ENCODE measurements around the gene SLC35G2.

The SLC35G2 gene

DNA sequence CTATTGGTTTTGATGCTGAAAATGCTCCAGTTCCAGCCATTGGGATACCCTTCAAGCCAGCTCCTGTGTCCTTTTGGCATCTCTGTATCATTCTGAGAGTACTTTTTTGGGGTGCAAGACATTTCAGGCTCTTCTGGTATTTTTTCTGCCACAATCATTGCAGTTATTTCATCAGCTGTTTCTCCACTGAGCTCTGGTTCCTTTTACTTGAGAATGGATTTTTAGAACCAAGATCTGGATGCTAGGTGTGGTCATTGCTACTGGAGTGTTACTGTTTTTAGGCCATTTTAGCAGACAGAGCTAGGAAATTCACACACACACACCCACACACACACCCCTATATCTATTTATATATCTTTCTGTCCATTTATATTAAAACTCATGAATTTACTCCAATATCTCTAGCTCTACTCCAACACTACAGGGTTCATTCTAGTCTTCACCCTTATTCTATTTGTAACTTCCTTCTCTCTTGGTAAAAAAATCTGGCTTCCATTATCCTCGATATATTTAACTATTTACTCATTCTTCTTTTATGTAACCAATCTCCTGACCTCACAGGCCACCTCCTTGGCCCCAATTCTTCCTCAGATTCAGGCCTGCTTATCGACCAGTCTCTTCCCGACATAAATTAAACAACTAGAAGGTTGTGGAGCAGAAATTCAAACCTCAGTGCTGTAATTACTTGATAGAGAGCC lies 17.0 kb downstream of the SLC35G2 start:
- Histone ChIP-seq H2AFZ (ENCODE audit: low read depth, low read length) (no peak overlapping the region), H3K27ac (ENCODE audit: low read length) (no peak overlapping the region), H3K4me1 (ENCODE audit: insufficient read depth, low read length) (peaks cover 34% of the 10 kb centered on the region), H3K9me3 (ENCODE audit: insufficient read depth, low read length, severe bottlenecking) (no peaks in the 10 kb centered on the region), H3K4me3 (ENCODE audit: low read depth in 1 of 2, low read length in 2 of 2) (no peak overlapping the region), H3K9ac (ENCODE audit: low read depth, low read length) (no peak overlapping the region), H3K4me2 (ENCODE audit: insufficient read depth, low read length) (no peak overlapping the region), H4K20me1 (ENCODE audit: insufficient read depth, low read length) (peaks cover 4% of the 10 kb centered on the region; the same call in 1 of the 2 replicates), H3K79me2 (ENCODE audit: insufficient read depth, low read length) (peaks cover 81% of the 10 kb centered on the region), H3K27me3 (ENCODE audit: insufficient read depth, low read length, poor library complexity) (no peaks in the 10 kb centered on the region), H3K36me3 (ENCODE audit: insufficient read depth, low read length) (peaks cover 24% of the 10 kb centered on the region)
- TF ChIP-seq EZH2 (IDR thresholded peaks at IDR 0.05; ENCODE audit: borderline replicate concordance, low read depth, low read length, severe bottlenecking), result no peak
- TF ChIP-seq, protein P1, sequence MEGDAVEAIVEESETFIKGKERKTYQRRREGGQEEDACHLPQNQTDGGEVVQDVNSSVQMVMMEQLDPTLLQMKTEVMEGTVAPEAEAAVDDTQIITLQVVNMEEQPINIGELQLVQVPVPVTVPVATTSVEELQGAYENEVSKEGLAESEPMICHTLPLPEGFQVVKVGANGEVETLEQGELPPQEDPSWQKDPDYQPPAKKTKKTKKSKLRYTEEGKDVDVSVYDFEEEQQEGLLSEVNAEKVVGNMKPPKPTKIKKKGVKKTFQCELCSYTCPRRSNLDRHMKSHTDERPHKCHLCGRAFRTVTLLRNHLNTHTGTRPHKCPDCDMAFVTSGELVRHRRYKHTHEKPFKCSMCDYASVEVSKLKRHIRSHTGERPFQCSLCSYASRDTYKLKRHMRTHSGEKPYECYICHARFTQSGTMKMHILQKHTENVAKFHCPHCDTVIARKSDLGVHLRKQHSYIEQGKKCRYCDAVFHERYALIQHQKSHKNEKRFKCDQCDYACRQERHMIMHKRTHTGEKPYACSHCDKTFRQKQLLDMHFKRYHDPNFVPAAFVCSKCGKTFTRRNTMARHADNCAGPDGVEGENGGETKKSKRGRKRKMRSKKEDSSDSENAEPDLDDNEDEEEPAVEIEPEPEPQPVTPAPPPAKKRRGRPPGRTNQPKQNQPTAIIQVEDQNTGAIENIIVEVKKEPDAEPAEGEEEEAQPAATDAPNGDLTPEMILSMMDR (IDR thresholded peaks at IDR 0.05; ENCODE audit: borderline replicate concordance, extremely low read depth, low read length, poor library complexity, severe bottlenecking), result no peak
- ATAC-seq (ENCODE audit: insufficient read depth, low read depth), result no peak
- no peak for DNase-seq

DNA sequence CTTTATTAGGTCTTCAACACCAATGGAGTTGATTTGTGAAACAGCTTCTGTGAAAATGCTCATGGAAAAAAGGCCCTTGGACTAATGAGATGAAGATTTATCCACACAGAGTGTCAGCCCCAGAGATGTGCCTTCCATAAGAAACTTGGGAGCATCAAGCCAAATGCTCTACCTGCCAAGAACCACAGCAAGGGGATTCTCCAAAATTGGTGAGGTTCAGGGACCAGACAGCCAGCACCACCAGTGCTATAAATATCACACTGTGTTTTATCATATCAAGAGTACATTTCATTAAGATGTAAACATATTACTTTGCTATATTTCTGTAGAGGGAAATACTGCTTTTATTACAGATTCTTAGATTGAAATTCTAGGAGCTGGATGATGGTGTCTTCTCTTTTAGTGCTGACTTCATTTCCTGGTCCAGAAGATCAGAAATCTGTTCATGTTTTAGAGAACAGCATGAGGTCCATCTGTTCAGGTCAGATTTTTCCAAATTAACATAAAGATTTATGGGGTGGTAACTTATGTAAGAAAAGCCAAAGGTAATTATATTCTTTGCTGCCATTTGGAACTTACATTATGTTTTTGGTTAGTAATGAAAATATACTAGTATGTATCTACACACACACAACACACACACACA lies 17.7 kb downstream of the SLC35G2 start:
- Histone ChIP-seq H3K9ac (ENCODE audit: low read depth, low read length) (no peak overlapping the region), H3K27ac (ENCODE audit: low read length) (no peak overlapping the region)

DNA sequence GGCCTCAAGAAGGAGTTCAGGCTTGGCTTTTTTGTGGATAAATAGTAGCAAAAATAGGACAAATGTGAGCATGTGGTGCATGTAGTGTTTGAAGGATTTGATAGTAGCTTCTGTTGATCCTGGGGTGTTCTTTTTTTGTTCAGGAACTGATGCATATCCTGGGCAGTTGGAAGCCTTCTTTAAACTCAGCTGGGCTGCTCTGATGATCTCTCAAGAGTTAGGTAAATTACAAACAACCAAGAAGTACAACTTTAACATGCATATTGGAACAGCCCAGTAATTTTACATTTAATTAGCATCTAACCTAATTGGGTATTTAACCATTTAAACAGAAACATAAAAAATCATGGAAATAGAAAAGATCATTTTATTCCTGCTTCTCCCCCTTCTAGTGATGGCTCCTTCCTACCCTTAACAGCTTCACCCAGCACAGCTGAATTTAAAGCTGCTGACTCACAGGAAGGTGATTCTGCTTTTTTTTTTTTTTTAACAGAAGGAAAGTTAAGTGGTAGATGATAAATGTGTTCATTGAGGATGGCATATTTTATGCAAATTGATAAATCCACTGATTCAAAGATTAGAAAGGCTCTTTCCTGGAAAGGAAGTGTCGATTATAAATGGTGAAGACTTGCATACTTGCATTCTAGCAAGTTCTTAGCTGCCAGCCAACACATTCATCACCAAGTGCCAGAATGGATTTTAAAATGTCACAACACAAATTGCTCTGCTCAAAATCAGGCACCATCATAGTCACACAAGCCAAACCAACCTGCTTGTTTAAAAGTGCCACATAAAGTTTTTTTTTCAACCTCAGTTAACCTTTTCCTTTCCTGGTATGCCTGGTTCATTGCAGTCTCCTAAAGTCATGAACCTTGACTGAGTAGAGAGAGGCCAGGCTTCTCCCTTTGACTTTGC lies 20.0 kb downstream of the SLC35G2 start:
- Histone ChIP-seq H2AFZ (ENCODE audit: low read depth, low read length) (no peak overlapping the region), H3K4me3 (ENCODE audit: low read depth in 1 of 2, low read length in 2 of 2) (no peak overlapping the region), H3K9ac (ENCODE audit: low read depth, low read length) (no peak overlapping the region; the same call in 1 of the 2 replicates), H3K36me3 (ENCODE audit: insufficient read depth, low read length) (peaks cover 36% of the 10 kb centered on the region), H3K4me2 (ENCODE audit: insufficient read depth, low read length) (peak overlapping the region; percentile 13), H3K4me1 (ENCODE audit: insufficient read depth, low read length) (peaks cover 34% of the 10 kb centered on the region), H3K79me2 (ENCODE audit: insufficient read depth, low read length) (peaks cover 77% of the 10 kb centered on the region), H3K27me3 (ENCODE audit: insufficient read depth, low read length, poor library complexity) (no peaks in the 10 kb centered on the region), H3K9me3 (ENCODE audit: insufficient read depth, low read length, severe bottlenecking) (no peaks in the 10 kb centered on the region), H3K27ac (ENCODE audit: low read length) (peak overlapping the region; percentile 61), H4K20me1 (ENCODE audit: insufficient read depth, low read length) (no peaks in the 10 kb centered on the region)
- peak; percentile 81 for ATAC-seq (ENCODE audit: insufficient read depth, low read depth)
- TF ChIP-seq, protein P1 (IDR thresholded peaks at IDR 0.05; ENCODE audit: borderline replicate concordance, extremely low read depth, low read length, poor library complexity, severe bottlenecking), result no peak
- TF ChIP-seq EZH2 (IDR thresholded peaks at IDR 0.05; ENCODE audit: borderline replicate concordance, low read depth, low read length, severe bottlenecking), result no peak
- peak; percentile 35 for DNase-seq

More for the DNA sequence above, 17.7 kb downstream of the SLC35G2 start:
- Histone ChIP-seq H3K4me1 (ENCODE audit: insufficient read depth, low read length) (peaks cover 34% of the 10 kb centered on the region), H3K79me2 (ENCODE audit: insufficient read depth, low read length) (peaks cover 78% of the 10 kb centered on the region), H3K27me3 (ENCODE audit: insufficient read depth, low read length, poor library complexity) (no peaks in the 10 kb centered on the region), H2AFZ (ENCODE audit: low read depth, low read length) (no peak overlapping the region), H3K4me2 (ENCODE audit: insufficient read depth, low read length) (no peak overlapping the region), H4K20me1 (ENCODE audit: insufficient read depth, low read length) (0 out of 2 replicates have a peak, but pooled peaks cover 4% of the 10 kb centered on the region), H3K9me3 (ENCODE audit: insufficient read depth, low read length, severe bottlenecking) (no peaks in the 10 kb centered on the region), H3K36me3 (ENCODE audit: insufficient read depth, low read length) (peaks cover 26% of the 10 kb centered on the region), H3K4me3 (ENCODE audit: low read depth in 1 of 2, low read length in 2 of 2) (no peak overlapping the region)
- ATAC-seq (ENCODE audit: insufficient read depth, low read depth) (no peak), DNase-seq (no peak)
- TF ChIP-seq, protein P1 (IDR thresholded peaks at IDR 0.05; ENCODE audit: borderline replicate concordance, extremely low read depth, low read length, poor library complexity, severe bottlenecking), result no peak
- no peak for TF ChIP-seq EZH2 (IDR thresholded peaks at IDR 0.05; ENCODE audit: borderline replicate concordance, low read depth, low read length, severe bottlenecking)

All from DND-41 (cell line).